ENCODE results near the gene MAZ. TPM values are rescaled to one million over a fixed set of nuclear protein-coding genes. Genes with fewer than 3 reads are reported as not detected.

MAZ gene
- total and polyA plus RNA-seq, 3 experiments from 2014 or later, result 85.7 to 478 (median 455) TPM

Other genes starting within 250 kb of the MAZ start
- 100 to 1,000 TPM; 136 to 144 TPM for gene SPN, start 143.3 kb upstream of the MAZ start, total RNA-seq
- gene SPN, start 143.3 kb upstream of the MAZ start, polyA plus RNA-seq, result 255 TPM
- 1 to 10 TPM; 3.0 to 3.5 TPM for gene QPRT, start 127.3 kb upstream of the MAZ start, total RNA-seq
- gene QPRT, start 127.3 kb upstream of the MAZ start, polyA plus RNA-seq, result 0.74 TPM
- 10 to 100 TPM; 32.3 to 33.3 TPM for gene C16orf54, start 60.5 kb upstream of the MAZ start, total RNA-seq
- 45.0 TPM for gene C16orf54, start 60.5 kb upstream of the MAZ start, polyA plus RNA-seq
- gene ZG16, start 28.3 kb upstream of the MAZ start, total RNA-seq, result not detected
- not detected for gene ZG16, start 28.3 kb upstream of the MAZ start, polyA plus RNA-seq
- 100 to 1,000 TPM; 118 to 131 TPM for gene KIF22, start 15.8 kb upstream of the MAZ start, total RNA-seq
- gene KIF22, start 15.8 kb upstream of the MAZ start, polyA plus RNA-seq, result 61.2 TPM
- 1 to 10 TPM; 1.2 to 1.3 TPM for gene PRRT2, start 5.7 kb downstream of the MAZ start, total RNA-seq
- gene PRRT2, start 5.7 kb downstream of the MAZ start, polyA plus RNA-seq, result 0.18 TPM
- gene PAGR1, start 9.6 kb downstream of the MAZ start, total RNA-seq, result 10 to 100 TPM; 41.9 to 44.3 TPM
- 53.1 TPM for gene PAGR1, start 9.6 kb downstream of the MAZ start, polyA plus RNA-seq
- gene MVP, start 13.9 kb downstream of the MAZ start, total RNA-seq, result 10 to 100 TPM; 54.5 to 55.4 TPM
- 155 TPM for gene MVP, start 13.9 kb downstream of the MAZ start, polyA plus RNA-seq
- 10 to 100 TPM; 63.9 to 68.4 TPM for gene CDIPT, start 56.7 kb downstream of the MAZ start, total RNA-seq
- 109 TPM for gene CDIPT, start 56.7 kb downstream of the MAZ start, polyA plus RNA-seq
- under 1 TPM; 0.07 to 0.15 TPM for gene SEZ6L2, start 93.0 kb downstream of the MAZ start, total RNA-seq
- gene SEZ6L2, start 93.0 kb downstream of the MAZ start, polyA plus RNA-seq, result not detected
- 1 to 10 TPM; 1.2 to 1.7 TPM for gene ASPHD1, start 94.0 kb downstream of the MAZ start, total RNA-seq
- not detected for gene ASPHD1, start 94.0 kb downstream of the MAZ start, polyA plus RNA-seq
- 10 to 100 TPM; 35.7 to 37.1 TPM for gene KCTD13, start 119.7 kb downstream of the MAZ start, total RNA-seq
- 15.9 TPM for gene KCTD13, start 119.7 kb downstream of the MAZ start, polyA plus RNA-seq
- gene TMEM219, start 155.6 kb downstream of the MAZ start, total RNA-seq, result 10 to 100 TPM; 36.8 to 43.4 TPM
- gene TMEM219, start 155.6 kb downstream of the MAZ start, polyA plus RNA-seq, result 168 TPM
- gene TAOK2, start 167.3 kb downstream of the MAZ start, total RNA-seq, result 10 to 100 TPM; 41.8 to 44.3 TPM
- gene TAOK2, start 167.3 kb downstream of the MAZ start, polyA plus RNA-seq, result 7.1 TPM
- 10 to 100 TPM; 45.6 to 48.0 TPM for gene HIRIP3, start 189.1 kb downstream of the MAZ start, total RNA-seq
- 22.0 TPM for gene HIRIP3, start 189.1 kb downstream of the MAZ start, polyA plus RNA-seq
- gene INO80E, start 189.7 kb downstream of the MAZ start, total RNA-seq, result 100 to 1,000 TPM; 121 to 123 TPM
- gene INO80E, start 189.7 kb downstream of the MAZ start, polyA plus RNA-seq, result 6.5 TPM
- gene DOC2A, start 204.5 kb downstream of the MAZ start, total RNA-seq, result under 1 TPM; 0.13 to 0.42 TPM
- gene DOC2A, start 204.5 kb downstream of the MAZ start, polyA plus RNA-seq, result not detected
- not detected for gene C16orf92, start 216.7 kb downstream of the MAZ start, total RNA-seq
- not detected for gene C16orf92, start 216.7 kb downstream of the MAZ start, polyA plus RNA-seq
- under 1 TPM; 0.55 to 0.84 TPM for gene TLCD3B, start 224.7 kb downstream of the MAZ start, total RNA-seq
- gene TLCD3B, start 224.7 kb downstream of the MAZ start, polyA plus RNA-seq, result not detected

Measured in CD8-positive, alpha-beta memory T cell (primary cell).